Breast epithelium (tissue), 3 donors: ENCODE results near the gene SLC6A3.

Experiments used
- POLR2A ChIP-seq: fragments of 450-650 bp; IDR thresholded peaks from one replicate; pipeline ENCODE4 v1.6.1; 2016; ENCODE audit warnings: antibody characterized with exemption, mild to moderate bottlenecking, moderate library complexity
- TF ChIP-seq, protein P1 (sequence below), 3 donors: fragments of 450-650 bp; IDR thresholded peaks; one replicate each; pipeline ENCODE4 v1.5.1; 2016 to 2017; ENCODE audit warnings: antibody characterized with exemption in 3 of 3, mild to moderate bottlenecking in 3 of 3, moderate library complexity in 3 of 3

DNA sequence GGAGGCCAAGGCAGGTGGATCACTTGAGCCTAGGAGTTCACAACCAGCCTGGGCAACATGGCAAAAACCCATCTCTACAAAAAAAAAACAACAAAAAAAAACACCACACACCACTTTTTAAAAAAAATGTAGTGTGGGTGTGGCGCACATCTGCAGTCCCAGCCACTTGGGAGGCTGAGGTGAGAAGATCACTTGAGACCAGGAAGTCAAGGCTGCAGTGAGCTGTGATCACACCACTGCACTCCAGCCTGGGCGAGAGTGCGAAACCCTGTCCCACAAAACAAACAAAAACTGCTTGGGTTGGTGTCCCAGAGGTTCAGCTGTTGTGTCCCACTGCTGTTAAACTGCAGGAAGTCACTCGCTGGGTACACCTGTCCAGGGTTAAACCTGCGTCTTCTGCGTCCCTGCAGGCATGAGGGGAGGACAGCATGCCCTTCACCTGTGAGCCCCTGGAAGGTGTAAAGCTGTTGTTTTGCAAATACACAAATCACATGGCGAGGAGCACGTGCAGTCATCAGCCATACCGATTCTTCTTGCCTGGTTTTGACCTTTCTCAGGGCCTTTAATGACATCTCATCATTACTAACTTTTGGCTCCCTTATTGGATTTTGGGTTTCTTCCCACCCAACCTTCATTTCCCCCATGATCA, 71.1 kb downstream of the SLC6A3 start:
- TF ChIP-seq, protein P1, sequence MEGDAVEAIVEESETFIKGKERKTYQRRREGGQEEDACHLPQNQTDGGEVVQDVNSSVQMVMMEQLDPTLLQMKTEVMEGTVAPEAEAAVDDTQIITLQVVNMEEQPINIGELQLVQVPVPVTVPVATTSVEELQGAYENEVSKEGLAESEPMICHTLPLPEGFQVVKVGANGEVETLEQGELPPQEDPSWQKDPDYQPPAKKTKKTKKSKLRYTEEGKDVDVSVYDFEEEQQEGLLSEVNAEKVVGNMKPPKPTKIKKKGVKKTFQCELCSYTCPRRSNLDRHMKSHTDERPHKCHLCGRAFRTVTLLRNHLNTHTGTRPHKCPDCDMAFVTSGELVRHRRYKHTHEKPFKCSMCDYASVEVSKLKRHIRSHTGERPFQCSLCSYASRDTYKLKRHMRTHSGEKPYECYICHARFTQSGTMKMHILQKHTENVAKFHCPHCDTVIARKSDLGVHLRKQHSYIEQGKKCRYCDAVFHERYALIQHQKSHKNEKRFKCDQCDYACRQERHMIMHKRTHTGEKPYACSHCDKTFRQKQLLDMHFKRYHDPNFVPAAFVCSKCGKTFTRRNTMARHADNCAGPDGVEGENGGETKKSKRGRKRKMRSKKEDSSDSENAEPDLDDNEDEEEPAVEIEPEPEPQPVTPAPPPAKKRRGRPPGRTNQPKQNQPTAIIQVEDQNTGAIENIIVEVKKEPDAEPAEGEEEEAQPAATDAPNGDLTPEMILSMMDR (IDR thresholded peaks at IDR 0.05): no peak
- no peak for TF ChIP-seq POLR2A
